Activated CD8-positive, alpha-beta T cell treated with anti-CD3 and anti-CD28 coated beads for 36 hours (primary cell): ENCODE measurements around the gene DHX57. TPM values are rescaled to one million over a fixed set of nuclear protein-coding genes. Genes with fewer than 3 reads are reported as not detected.
A peak's percentile ranks its signal among the peaks of the same experiment; 100 is the strongest.

Source experiments
- ATAC-seq: fragments of 200-7000 bp; cut with Tn5 transposase; one replicate; pipeline ENCODE4 v1.10.0; 2021; ENCODE audit warnings: mild to moderate bottlenecking, moderate library complexity
- CTCF ChIA-PET: fragments of 350-600 bp; sonication (Branson Sonifier 250); formaldehyde crosslinking; loops from one replicate; lab custom pipeline; 2021; ENCODE audit warnings: antibody characterized with exemption; lab: Charles Lee
- POLR2A ChIA-PET: fragments of 350-600 bp; sonication (Branson Sonifier 250); formaldehyde crosslinking; loops from one replicate; lab custom pipeline; 2021; ENCODE audit warnings: antibody characterized with exemption; lab: Charles Lee
- DNase-seq: peaks from one replicate; pipeline ENCODE4 v3.0.0-alpha.2; 2020
- H3K27ac Mint-ChIP-seq: one replicate; pipeline ENCODE4 v1.8.0; 2021; ENCODE audit warnings: mild to moderate bottlenecking, mixed read lengths
- H3K27me3 Mint-ChIP-seq: one replicate; pipeline ENCODE4 v1.8.0; 2021; ENCODE audit warnings: mixed read lengths
- H3K36me3 Mint-ChIP-seq: one replicate; pipeline ENCODE4 v1.8.0; 2021; ENCODE audit warnings: low read depth, mixed read lengths
- H3K4me1 Mint-ChIP-seq: one replicate; pipeline ENCODE4 v1.8.0; 2021; ENCODE audit warnings: low read depth, mixed read lengths
- H3K4me3 Mint-ChIP-seq: one replicate; pipeline ENCODE4 v1.8.0; 2021; ENCODE audit warnings: mild to moderate bottlenecking, moderate library complexity, mixed read lengths
- H3K9me3 Mint-ChIP-seq: one replicate; pipeline ENCODE4 v1.8.0; 2021; ENCODE audit warnings: mixed read lengths
- CTCF ChIP-seq: fragments of 200-600 bp; IDR thresholded peaks from one replicate; pipeline ENCODE4 v1.8.0; 2022; ENCODE audit warnings: antibody characterized with exemption, mild to moderate bottlenecking
- intact Hi-C: fragments of 100-400 bp; cut with micrococcal nuclease; formaldehyde crosslinking; loops from one replicate; pipeline ENCODE4 v1.10.0; 2022
- total RNA-seq, 2 experiments: library from RNA; stranded (reverse); gene quantifications; one replicate each; pipeline ENCODE4 v1.2.3, GENCODE V29; 2021

The DHX57 gene
- total RNA-seq, 2 experiments from 2014 or later = 12.9 to 15.2 TPM

GRCh38 chr2:38751596-38752410 is 123.9 kb downstream of the DHX57 start:
- Mint-ChIP-seq H3K9me3 (no peaks in the 10 kb centered on the region), H3K36me3 (peaks cover 43% of the 10 kb centered on the region), H3K27me3 (peaks cover 3% of the 10 kb centered on the region), H3K4me3 (peak overlapping the region; percentile 95), H3K27ac (peak overlapping the region; percentile 100), H3K4me1 (peaks cover 36% of the 10 kb centered on the region)
- CTCF ChIA-PET = interaction anchor here (0.6 to 1.6 kb wide), 8 partner anchors 11 to 215 kb away, joined by 3 to 6 read pairs (median 3); partner anchors contain the start of gene HNRNPLL
- intact Hi-C loops = no loop called here
- POLR2A ChIA-PET = interaction anchor here (0.5 to 12.8 kb wide), 46 partner anchors 10 to 467 kb away, joined by 3 to 209 read pairs (median 4); partner anchors contain the start of genes GALM, GEMIN6, HNRNPLL and SOS1
- TF ChIP-seq CTCF = no peak
- ATAC-seq (peak; percentile 35), DNase-seq (peak; percentile 64)

GRCh38 chr2:38750891-38751595 is 124.7 kb downstream of the DHX57 start, which contains the start of gene SRSF7:
TSS of gene SRSF7 (minus strand) at chr2:38751361. CDS start at chr2:38751256, 105 bp downstream.
- peaks cover 3% of the 10 kb centered on the region for H3K27me3 Mint-ChIP-seq
- POLR2A ChIA-PET = interaction anchor here (0.5 to 12.8 kb wide), 55 partner anchors 9 to 468 kb away, joined by 3 to 209 read pairs (median 4); partner anchors contain the start of genes GALM, GEMIN6, HNRNPLL and SOS1
- H3K4me3 Mint-ChIP-seq = peak within 1 kb of the TSS; percentile 95
- intact Hi-C loops = no loop called here
- peak within 1 kb of the TSS; percentile 100 for H3K27ac Mint-ChIP-seq
- TF ChIP-seq CTCF = no peak
- peaks cover 44% of the 10 kb centered on the region for H3K4me1 Mint-ChIP-seq
- H3K9me3 Mint-ChIP-seq = no peaks in the 10 kb centered on the region
- ATAC-seq = peak; percentile 81
- CTCF ChIA-PET = interaction anchor here (0.8 to 1.6 kb wide), 8 partner anchors 10 to 215 kb away, joined by 3 to 6 read pairs (median 4); partner anchors contain the start of gene HNRNPLL
- H3K36me3 Mint-ChIP-seq = peaks cover 51% of the 10 kb centered on the region
- peak; percentile 98 for DNase-seq

- Mint-ChIP-seq H3K4me3 (peak overlapping the region; percentile 95), H3K4me1 (peaks cover 52% of the 10 kb centered on the region), H3K27ac (peak overlapping the region; percentile 100), H3K36me3 (peaks cover 59% of the 10 kb centered on the region), H3K9me3 (no peaks in the 10 kb centered on the region), H3K27me3 (peaks cover 3% of the 10 kb centered on the region)
- intact Hi-C loops = no loop called here
- ChIA-PET CTCF (interaction anchor here (1.0 to 1.6 kb wide), 5 partner anchors 9 to 160 kb away, joined by 3 to 5 read pairs (median 4); partner anchors contain the start of gene HNRNPLL), POLR2A (interaction anchor here (0.6 to 12.8 kb wide), 44 partner anchors 9 to 469 kb away, joined by 3 to 209 read pairs (median 4); partner anchors contain the start of genes GALM, GEMIN6, HNRNPLL and SOS1)
- DNase-seq = peak; percentile 61
- no peak for TF ChIP-seq CTCF
- peak; percentile 15 for ATAC-seq
These were observed 125.5 kb downstream of the DHX57 start for GRCh38 chr2:38750011-38750890.

GRCh38 chr2:38748943-38749804 is 126.6 kb downstream of the DHX57 start:
- Mint-ChIP-seq H3K27me3 (peaks cover 3% of the 10 kb centered on the region), H3K4me3 (peak overlapping the region; percentile 95), H3K4me1 (peaks cover 62% of the 10 kb centered on the region), H3K36me3 (peaks cover 70% of the 10 kb centered on the region), H3K27ac (peak overlapping the region; percentile 100), H3K9me3 (no peaks in the 10 kb centered on the region)
- DNase-seq = peak; percentile 46
- ChIA-PET POLR2A (interaction anchor here (0.7 to 12.8 kb wide), 10 partner anchors 8 to 176 kb away, joined by 3 to 209 read pairs (median 4); partner anchors contain the start of genes GALM, GEMIN6 and HNRNPLL), CTCF (interaction anchor here (1.3 kb wide), 1 partner anchor 168 kb away, joined by 3 read pairs; no protein-coding TSS in a partner anchor)
- intact Hi-C loops = loop anchor here (10.0 kb wide), 1 partner anchor 434 kb away; no protein-coding TSS in a partner anchor
- no peak for ATAC-seq
- TF ChIP-seq CTCF = no peak
